K562 (cell line): Measurements from ENCODE around the gene MBOAT1.

Experiments
- CHD2 ChIP-seq: IDR thresholded peaks from 2 replicates; pipeline ENCODE4 v1.6.1; 2011; ENCODE audit warnings: low read depth, low read length
- KDM5B ChIP-seq: fragments of 200-600 bp; sonication (generic); IDR thresholded peaks from 2 replicates; pipeline ENCODE4 v1.6.1; 2012; ENCODE audit warnings: low read depth, mild to moderate bottlenecking, moderate library complexity, low read length, control low read depth, inconsistent platforms; ENCODE audit not compliant: insufficient replicate concordance
- RUNX1 ChIP-seq: sonication (generic); IDR thresholded peaks from 2 replicates; pipeline ENCODE4 v1.6.1; 2016; ENCODE audit warnings: antibody characterized with exemption, low read depth
- SETDB1 ChIP-seq: IDR thresholded peaks from one replicate; pipeline ENCODE4 v1.6.1; 2012; ENCODE audit warnings: low read length, control low read depth, inconsistent platforms
- STAT6 ChIP-seq: sonication (generic); formaldehyde crosslinking; IDR thresholded peaks from 2 replicates; pipeline ENCODE4 v1.8.1; 2023; ENCODE audit warnings: mild to moderate bottlenecking, missing genetic modification reagents
- ZFX ChIP-seq: sonication (generic); formaldehyde crosslinking; IDR thresholded peaks from 2 replicates; pipeline ENCODE4 v1.8.0; 2022; ENCODE audit warnings: mild to moderate bottlenecking, missing genetic modification reagents, moderate library complexity
- ZNF174 ChIP-seq: fragments of 250-450 bp; sonication (Bioruptor Pico); IDR thresholded peaks from 2 replicates; pipeline ENCODE4 v1.4.0; 2020; ENCODE audit warnings: mild to moderate bottlenecking
- ZNF41 ChIP-seq: fragments of 250-450 bp; sonication (Bioruptor Pico); conservative IDR thresholded peaks from 2 replicates; pipeline ENCODE4 v1.4.0; 2020; ENCODE audit warnings: mild to moderate bottlenecking
- TF ChIP-seq, protein P1 (sequence below): sonication (generic); formaldehyde crosslinking; IDR thresholded peaks from 2 replicates; pipeline ENCODE4 v1.8.1; 2023; ENCODE audit warnings: mild to moderate bottlenecking, missing genetic modification reagents
- TF ChIP-seq, protein P2 (sequence below), 3 experiments: IDR thresholded peaks in 2 of 3; conservative IDR thresholded peaks in 1 of 3; 2 replicates each; pipeline ENCODE4 v1.5.1; 2011 to 2012; ENCODE audit warnings: low read length in 3 of 3, mild to moderate bottlenecking in 3 of 3, control low read depth in 2 of 3, improper control_type of control experiment in 1 of 3, inconsistent platforms in 1 of 3, low read depth in 1 of 3, mixed read lengths in 1 of 3, moderate library complexity in 1 of 3; ENCODE audit not compliant: insufficient read depth in 2 of 3

DNA sequence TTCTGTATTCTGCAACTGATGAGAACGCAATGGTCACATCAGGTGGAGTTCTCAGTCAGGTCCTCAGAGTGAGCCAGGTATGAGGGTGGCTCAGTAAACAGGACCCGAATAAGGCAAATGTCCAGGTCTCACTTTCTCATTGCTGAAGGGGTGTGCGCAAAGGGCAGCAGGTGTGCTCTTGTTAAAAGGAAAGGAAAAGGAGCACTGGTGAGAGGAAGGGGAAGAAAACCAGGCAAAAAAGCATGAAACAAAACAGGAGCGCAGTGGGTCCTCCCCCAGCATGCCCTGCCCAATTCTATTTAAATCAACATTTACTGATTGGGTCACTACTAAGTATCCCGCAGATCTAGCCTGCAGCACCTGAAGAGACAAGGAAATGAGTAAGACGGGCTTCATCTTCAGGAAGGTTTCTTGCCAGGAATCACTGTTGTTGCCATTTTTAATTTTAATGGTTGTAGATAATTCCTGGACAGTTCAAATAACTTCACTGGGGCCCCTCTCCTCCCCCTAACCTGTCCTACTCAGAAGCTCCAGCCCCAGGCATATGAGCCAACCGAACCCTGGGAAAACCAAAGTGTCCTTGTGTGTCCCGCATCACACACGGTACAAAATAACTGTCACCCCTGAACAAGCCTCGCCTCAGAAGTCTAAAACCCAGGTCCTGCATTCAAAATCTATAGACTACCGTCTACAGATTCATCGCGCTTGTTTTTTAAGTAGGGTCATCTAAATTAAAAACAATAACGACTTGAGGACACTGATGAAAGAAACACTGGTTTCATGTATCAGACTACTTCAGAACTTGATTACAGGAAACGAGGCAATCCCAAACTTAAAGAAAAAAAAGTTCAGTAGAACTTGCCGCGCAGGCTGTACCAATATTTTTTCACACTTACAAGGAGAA is 980 bp downstream of the MBOAT1 start:
- TF ChIP-seq STAT6 (CRISPR knock-in tag) (no peak), CHD2 (no peak), SETDB1 (no peak), ZNF174 (CRISPR knock-in tag) (no peak), ZNF41 (no peak), KDM5B (no peak), ZFX (no peak), RUNX1 (no peak)
- TF ChIP-seq, protein P1, sequence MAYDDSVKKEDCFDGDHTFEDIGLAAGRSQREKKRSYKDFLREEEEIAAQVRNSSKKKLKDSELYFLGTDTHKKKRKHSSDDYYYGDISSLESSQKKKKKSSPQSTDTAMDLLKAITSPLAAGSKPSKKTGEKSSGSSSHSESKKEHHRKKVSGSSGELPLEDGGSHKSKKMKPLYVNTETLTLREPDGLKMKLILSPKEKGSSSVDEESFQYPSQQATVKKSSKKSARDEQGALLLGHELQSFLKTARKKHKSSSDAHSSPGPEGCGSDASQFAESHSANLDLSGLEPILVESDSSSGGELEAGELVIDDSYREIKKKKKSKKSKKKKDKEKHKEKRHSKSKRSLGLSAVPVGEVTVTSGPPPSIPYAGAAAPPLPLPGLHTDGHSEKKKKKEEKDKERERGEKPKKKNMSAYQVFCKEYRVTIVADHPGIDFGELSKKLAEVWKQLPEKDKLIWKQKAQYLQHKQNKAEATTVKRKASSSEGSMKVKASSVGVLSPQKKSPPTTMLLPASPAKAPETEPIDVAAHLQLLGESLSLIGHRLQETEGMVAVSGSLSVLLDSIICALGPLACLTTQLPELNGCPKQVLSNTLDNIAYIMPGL (CRISPR knock-in tag): no peak
- TF ChIP-seq, protein P2, sequence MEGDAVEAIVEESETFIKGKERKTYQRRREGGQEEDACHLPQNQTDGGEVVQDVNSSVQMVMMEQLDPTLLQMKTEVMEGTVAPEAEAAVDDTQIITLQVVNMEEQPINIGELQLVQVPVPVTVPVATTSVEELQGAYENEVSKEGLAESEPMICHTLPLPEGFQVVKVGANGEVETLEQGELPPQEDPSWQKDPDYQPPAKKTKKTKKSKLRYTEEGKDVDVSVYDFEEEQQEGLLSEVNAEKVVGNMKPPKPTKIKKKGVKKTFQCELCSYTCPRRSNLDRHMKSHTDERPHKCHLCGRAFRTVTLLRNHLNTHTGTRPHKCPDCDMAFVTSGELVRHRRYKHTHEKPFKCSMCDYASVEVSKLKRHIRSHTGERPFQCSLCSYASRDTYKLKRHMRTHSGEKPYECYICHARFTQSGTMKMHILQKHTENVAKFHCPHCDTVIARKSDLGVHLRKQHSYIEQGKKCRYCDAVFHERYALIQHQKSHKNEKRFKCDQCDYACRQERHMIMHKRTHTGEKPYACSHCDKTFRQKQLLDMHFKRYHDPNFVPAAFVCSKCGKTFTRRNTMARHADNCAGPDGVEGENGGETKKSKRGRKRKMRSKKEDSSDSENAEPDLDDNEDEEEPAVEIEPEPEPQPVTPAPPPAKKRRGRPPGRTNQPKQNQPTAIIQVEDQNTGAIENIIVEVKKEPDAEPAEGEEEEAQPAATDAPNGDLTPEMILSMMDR (IDR thresholded peaks at IDR 0.05 in 2 of 3, conservative IDR thresholded peaks at IDR 0.05 in 1 of 3; ENCODE audit: insufficient read depth in 2 of 3, low read depth in 1 of 3, low read length in 3 of 3): no peak
